Eye (tissue), 1 donor: ENCODE results near the gene SIGLEC10.

ENCODE experiments used
- DNase-seq: peaks from one replicate; pipeline ENCODE4 v3.0.0-alpha.2; 2015

The SIGLEC10 gene

DNA sequence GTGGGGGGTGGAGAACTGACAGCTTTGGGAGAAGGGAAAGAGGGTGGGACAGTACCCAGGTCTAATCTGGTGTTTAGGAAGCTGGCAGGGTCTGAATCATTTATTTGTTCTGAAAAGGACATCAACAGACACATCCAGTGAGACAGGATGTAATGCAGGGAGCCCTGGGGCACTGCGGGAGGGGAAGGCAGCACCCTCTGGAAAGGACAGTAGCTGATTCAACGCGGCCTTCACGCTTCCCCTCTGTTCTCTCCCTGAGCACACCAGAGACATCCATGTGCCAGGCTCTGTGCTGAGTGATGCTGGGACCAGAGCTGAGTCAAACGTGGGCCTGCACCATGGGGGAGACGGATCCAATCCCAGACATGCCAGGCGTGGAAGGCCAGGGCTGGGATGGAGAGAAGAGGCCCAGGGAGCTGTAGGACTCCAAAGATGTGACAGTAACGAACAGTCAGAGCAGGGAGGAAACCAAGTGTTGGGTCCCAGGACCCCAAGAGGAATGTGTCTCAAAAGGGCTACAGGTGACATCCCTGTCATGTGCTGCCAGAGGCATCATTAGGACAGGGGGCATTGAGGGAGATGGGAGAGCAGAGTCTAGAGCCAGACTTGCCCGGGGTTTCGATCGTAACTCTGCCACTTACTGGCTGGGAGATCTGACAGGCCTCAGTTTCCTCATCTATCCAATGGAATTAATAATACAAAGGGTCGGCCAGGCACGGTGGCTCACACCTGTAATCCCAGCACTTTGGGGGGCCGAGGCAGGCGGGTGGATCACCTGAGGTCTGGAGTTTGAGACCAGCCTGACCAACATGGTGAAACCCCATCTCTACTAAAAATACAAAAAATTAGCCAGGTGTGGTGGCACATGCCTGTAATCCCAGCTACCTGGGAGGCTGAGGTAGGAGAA lies 53.0 kb downstream of the SIGLEC10 start:
- no peak for DNase-seq

DNA sequence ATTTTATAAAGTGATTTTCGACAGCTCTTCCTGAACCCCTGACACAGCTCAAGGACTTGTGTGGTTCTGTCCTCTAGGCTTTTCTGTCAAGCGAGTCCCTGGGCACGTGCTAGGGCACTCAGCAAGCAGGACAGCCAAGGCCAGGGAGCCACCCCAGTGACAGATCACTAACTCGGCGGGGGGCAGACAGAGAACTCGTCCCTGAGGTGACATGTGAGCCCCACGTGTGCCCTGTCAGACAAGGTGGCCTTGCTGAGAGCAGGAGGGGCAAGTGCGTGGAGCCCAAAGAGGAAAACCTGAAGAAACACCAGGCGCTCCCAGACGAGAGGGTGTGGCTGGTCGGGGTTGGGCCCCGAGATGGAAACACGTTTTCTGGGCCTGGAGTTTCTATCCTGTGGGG lies 56.2 kb downstream of the SIGLEC10 start:
- no peak for DNase-seq
